Measurements from ENCODE around the gene ZNF565. TPM values are rescaled to one million over a fixed set of nuclear protein-coding genes. Genes with fewer than 3 reads are reported as not detected.

The ZNF565 gene
- total and polyA plus RNA-seq, 3 donors from 2014 or later, result 7.7 to 11.6 (median 10.3) TPM

DNA sequence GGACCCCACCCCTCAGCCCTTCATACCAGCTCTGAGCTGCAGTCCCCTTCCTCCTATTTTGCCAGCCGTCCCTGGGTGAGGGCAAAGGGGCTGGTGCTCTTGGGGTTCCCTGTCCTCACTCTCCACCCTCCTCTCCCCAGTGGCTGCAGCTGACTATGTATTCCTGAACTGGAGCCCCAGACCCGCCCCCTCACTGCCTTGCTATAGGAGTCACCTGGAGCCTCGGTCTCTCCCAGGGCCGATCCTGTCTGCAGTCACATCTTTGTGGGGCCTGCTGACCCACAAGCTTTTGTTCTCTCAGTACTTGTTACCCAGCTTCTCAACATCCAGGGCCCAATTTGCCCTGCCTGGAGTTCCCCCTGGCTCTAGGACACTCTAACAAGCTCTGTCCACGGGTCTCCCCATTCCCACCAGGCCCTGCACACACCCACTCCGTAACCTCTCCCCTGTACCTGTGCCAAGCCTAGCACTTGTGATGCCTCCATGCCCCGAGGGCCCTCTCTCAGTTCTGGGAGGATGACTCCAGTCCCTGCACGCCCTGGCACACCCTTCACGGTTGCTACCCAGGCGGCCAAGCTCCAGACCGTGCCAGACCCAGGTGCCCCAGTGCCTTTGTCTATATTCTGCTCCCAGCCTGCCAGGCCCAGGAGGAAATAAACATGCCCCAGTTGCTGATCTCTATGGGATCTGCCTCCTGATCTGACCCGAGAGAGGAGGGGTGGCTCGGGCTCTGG, 64.6 kb downstream of the ZNF565 start:
- intact Hi-C loops (cut with DNase I; ENCODE audit: low total_unique reads), result no loop called here
- no peak overlapping the region for H3K27ac ChIP-seq
- no peaks in the 10 kb centered on the region for H3K27me3 ChIP-seq
- peaks cover 14% of the 10 kb centered on the region for H3K4me1 ChIP-seq
- no peaks in the 10 kb centered on the region for H3K9me3 ChIP-seq
- TF ChIP-seq, protein P1, sequence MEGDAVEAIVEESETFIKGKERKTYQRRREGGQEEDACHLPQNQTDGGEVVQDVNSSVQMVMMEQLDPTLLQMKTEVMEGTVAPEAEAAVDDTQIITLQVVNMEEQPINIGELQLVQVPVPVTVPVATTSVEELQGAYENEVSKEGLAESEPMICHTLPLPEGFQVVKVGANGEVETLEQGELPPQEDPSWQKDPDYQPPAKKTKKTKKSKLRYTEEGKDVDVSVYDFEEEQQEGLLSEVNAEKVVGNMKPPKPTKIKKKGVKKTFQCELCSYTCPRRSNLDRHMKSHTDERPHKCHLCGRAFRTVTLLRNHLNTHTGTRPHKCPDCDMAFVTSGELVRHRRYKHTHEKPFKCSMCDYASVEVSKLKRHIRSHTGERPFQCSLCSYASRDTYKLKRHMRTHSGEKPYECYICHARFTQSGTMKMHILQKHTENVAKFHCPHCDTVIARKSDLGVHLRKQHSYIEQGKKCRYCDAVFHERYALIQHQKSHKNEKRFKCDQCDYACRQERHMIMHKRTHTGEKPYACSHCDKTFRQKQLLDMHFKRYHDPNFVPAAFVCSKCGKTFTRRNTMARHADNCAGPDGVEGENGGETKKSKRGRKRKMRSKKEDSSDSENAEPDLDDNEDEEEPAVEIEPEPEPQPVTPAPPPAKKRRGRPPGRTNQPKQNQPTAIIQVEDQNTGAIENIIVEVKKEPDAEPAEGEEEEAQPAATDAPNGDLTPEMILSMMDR (IDR thresholded peaks at IDR 0.05), result no peak
- TF ChIP-seq POLR2A (IDR thresholded peaks at IDR 0.05), result no peak
- no peak overlapping the region for H3K4me3 ChIP-seq
- H3K36me3 ChIP-seq (ENCODE audit: low read depth, missing control alignments), result no peaks in the 10 kb centered on the region
- 78 to 84% methylated on average over 10 to 13 of the region's 13 CpGs for WGBS, 2 donors
- DNase-seq, result no peak

DNA sequence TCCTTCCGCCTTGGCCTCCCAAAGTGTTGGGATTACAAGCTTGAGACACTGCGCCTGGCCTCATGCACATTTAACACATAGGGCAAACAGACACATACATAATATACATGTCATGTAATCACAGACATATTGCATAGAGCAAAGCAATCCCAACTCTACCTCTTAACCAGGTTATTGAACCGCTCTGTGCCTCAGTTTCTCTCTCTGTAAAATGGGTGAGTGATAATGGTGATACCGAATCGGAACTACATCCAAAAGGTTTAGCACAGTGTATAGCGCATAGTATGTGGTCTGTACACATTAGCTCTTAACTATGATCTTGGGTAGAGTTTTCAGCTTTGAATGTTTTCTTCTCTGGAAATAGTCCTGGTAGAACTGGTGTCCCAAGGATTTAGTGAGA, 69.8 kb downstream of the ZNF565 start:
- 95 to 99% methylated on average over 6 of the region's 6 CpGs for WGBS, 2 donors
- intact Hi-C loops (cut with DNase I; ENCODE audit: low total_unique reads), result no loop called here
- Histone ChIP-seq H3K27ac (no peak overlapping the region), H3K4me3 (no peak overlapping the region), H3K36me3 (ENCODE audit: low read depth, missing control alignments) (no peaks in the 10 kb centered on the region), H3K9me3 (no peaks in the 10 kb centered on the region), H3K27me3 (no peaks in the 10 kb centered on the region), H3K4me1 (peaks cover 8% of the 10 kb centered on the region)
- no peak for DNase-seq
- TF ChIP-seq, protein P1 (IDR thresholded peaks at IDR 0.05), result no peak
- TF ChIP-seq POLR2A (IDR thresholded peaks at IDR 0.05), result no peak

DNA sequence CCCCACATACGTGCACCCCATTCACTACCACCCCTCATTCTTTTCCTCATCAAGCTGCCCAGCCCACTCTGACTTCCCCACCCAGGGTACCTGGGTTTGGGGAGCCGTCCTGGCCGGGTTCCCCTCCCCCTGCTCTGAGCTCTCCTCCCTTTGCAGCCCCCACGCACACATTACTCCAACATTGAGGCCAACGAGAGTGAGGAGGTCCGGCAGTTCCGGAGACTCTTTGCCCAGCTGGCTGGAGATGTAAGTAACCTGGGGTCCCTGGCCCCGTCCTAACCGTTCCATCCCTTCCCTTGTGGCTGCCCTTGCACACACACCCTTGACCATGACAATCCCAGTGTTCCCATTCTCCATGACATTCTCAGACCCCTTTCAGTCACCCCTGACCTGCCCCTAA, 72.0 kb downstream of the ZNF565 start:
- no peaks in the 10 kb centered on the region for H3K9me3 ChIP-seq
- peak overlapping the region in 1 of 2 donors; percentile 94 for H3K4me3 ChIP-seq
- no peaks in the 10 kb centered on the region for H3K36me3 ChIP-seq (ENCODE audit: low read depth, missing control alignments)
- no peak for DNase-seq
- H3K27ac ChIP-seq, result no peak overlapping the region
- intact Hi-C loops (cut with DNase I; ENCODE audit: low total_unique reads), result no loop called here
- H3K27me3 ChIP-seq, result no peaks in the 10 kb centered on the region
- 62 to 71% methylated on average over 9 of the region's 9 CpGs for WGBS, 2 donors
- H3K4me1 ChIP-seq, result peaks cover 8% of the 10 kb centered on the region
- TF ChIP-seq, protein P1 (IDR thresholded peaks at IDR 0.05), result no peak
- TF ChIP-seq POLR2A (IDR thresholded peaks at IDR 0.05), result no peak

DNA sequence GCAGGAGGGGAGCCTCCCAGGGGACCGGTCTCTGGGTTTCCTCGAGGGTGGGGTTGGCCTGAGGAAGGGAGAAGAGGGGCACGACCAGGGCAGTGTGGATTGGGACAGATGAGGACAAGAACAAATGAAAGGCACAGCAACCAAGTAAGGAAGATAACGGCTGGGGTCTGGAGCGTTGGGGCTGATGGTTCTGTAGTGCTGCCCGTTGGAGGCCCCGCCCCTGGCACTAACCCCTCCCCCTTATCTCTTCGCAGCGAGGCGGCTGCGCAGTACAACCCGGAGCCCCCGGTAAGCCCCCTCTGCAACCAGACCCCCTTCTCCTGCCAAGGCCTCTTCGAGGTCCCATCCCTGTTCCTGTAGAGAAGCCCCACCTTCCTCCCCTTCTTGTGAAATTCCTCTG, 72.4 kb downstream of the ZNF565 start:
- intact Hi-C loops (cut with DNase I; ENCODE audit: low total_unique reads), result no loop called here
- no peaks in the 10 kb centered on the region for H3K9me3 ChIP-seq
- H3K4me3 ChIP-seq, result peak overlapping the region in 1 of 2 donors; percentile 94
- H3K4me1 ChIP-seq, result peaks cover 8% of the 10 kb centered on the region
- TF ChIP-seq POLR2A (IDR thresholded peaks at IDR 0.05), result no peak
- TF ChIP-seq, protein P1 (IDR thresholded peaks at IDR 0.05), result no peak
- no peak for DNase-seq
- H3K27ac ChIP-seq, result peak overlapping the region in 1 of 2 donors; percentile 10
- H3K36me3 ChIP-seq (ENCODE audit: low read depth, missing control alignments), result no peaks in the 10 kb centered on the region
- 63 to 84% methylated on average over 14 of the region's 14 CpGs for WGBS, 2 donors
- H3K27me3 ChIP-seq, result no peaks in the 10 kb centered on the region

Data from testis (tissue), 3 donors.